ENCODE results near the gene FAM210A. TPM values are rescaled to one million over a fixed set of nuclear protein-coding genes. Genes with fewer than 3 reads are reported as not detected.

The FAM210A gene
- total and polyA plus RNA-seq, 2 donors (not counting 1 experiment from before 2014, with no cell fraction given) = 4.2 to 11.4 TPM

DNA sequence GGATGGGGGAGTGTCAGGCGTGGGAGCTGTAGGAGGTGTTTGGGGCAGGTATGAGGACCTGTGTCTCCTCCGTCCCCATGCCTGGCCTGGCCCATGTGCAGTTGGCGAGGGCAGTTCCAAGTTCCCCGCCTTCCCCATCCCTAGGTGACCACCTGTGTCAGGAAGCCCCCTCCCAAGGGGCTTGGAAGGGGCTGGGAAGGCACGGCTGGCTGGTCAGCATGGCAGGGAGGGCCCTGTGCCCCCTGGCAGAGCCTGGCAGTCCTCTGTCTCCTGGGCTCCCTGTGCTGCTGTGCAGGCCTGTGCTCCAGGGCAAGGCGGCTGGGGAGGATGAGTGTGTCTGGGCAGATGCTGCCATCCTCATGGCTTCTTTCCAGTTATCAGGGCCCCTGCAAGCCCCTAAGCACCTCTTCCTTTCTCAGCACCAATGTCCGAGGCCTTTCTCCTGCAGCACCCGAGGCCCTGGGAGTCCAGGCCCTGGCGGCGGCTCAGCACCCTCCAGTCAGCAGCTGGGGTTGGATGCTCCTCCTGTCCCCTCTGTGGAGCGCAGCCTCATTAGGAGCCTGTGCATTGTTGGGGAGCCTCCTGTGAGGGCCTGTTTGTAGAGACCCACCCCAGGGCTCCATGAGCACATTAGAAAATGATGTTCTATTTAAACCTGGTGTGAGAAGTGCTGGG lies 101.7 kb downstream of the FAM210A start:
- ATAC-seq (ENCODE audit: low read depth) (no peak), DNase-seq (no peak)
- Histone ChIP-seq H2AFZ (ENCODE audit: insufficient read depth, low read depth, low read length, poor library complexity, severe bottlenecking) (no peak overlapping the region), H3K4me3 (ENCODE audit: control extremely low read depth in 1 of 5, extremely low read depth in 1 of 5, insufficient read depth in 1 of 5, low read depth in 2 of 5, low read length in 4 of 5) (no peak overlapping the region), H3K4me1 (ENCODE audit: control insufficient read depth in 2 of 2, insufficient read depth in 2 of 2, low read length in 2 of 2) (peaks cover under 1 to 12% of the 10 kb centered on the region in 2 donors), H3K79me2 (ENCODE audit: control insufficient read depth, insufficient read depth, low read length) (peaks cover 69% of the 10 kb centered on the region), H3K4me2 (replicated peaks; ENCODE audit: low read depth, low read length, poor library complexity, severe bottlenecking) (no peak overlapping the region), H3K27me3 (replicated peaks in 1 of 4; ENCODE audit: control extremely low read depth in 1 of 4, control insufficient read depth in 3 of 4, insufficient read depth in 4 of 4, low read length in 3 of 4) (no peaks in the 10 kb centered on the region), H3K9ac (ENCODE audit: low read length) (no peak overlapping the region), H4K20me1 (ENCODE audit: control insufficient read depth, insufficient read depth, low read length, poor library complexity, severe bottlenecking) (no peaks in the 10 kb centered on the region), H3K36me3 (replicated peaks in 1 of 2; ENCODE audit: control extremely low read depth in 1 of 2, control insufficient read depth in 1 of 2, extremely low read depth in 1 of 2, insufficient read depth in 2 of 2, low read length in 1 of 2) (peaks cover 0 to 3% of the 10 kb centered on the region in 2 experiments), H3K27ac (ENCODE audit: low read length in 2 of 2) (no peak overlapping the region), H3K9me3 (ENCODE audit: control extremely low read depth in 1 of 3, control insufficient read depth in 2 of 3, insufficient read depth in 1 of 3, low read length in 2 of 3) (no peaks in the 10 kb centered on the region)
- POLR2A ChIA-PET = no interaction called here
- no peak for TF ChIP-seq EZH2 (IDR thresholded peaks at IDR 0.05; ENCODE audit: borderline replicate concordance, insufficient read depth, low read depth, low read length, poor library complexity, severe bottlenecking)
- TF ChIP-seq, protein P1, sequence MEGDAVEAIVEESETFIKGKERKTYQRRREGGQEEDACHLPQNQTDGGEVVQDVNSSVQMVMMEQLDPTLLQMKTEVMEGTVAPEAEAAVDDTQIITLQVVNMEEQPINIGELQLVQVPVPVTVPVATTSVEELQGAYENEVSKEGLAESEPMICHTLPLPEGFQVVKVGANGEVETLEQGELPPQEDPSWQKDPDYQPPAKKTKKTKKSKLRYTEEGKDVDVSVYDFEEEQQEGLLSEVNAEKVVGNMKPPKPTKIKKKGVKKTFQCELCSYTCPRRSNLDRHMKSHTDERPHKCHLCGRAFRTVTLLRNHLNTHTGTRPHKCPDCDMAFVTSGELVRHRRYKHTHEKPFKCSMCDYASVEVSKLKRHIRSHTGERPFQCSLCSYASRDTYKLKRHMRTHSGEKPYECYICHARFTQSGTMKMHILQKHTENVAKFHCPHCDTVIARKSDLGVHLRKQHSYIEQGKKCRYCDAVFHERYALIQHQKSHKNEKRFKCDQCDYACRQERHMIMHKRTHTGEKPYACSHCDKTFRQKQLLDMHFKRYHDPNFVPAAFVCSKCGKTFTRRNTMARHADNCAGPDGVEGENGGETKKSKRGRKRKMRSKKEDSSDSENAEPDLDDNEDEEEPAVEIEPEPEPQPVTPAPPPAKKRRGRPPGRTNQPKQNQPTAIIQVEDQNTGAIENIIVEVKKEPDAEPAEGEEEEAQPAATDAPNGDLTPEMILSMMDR (IDR thresholded peaks at IDR 0.05) = no peak
- peaks cover 20% of the 10 kb centered on the region for H3K4me1 Mint-ChIP-seq
- H3K4me3 Mint-ChIP-seq = no peak overlapping the region
- no peak overlapping the region for H3K27ac Mint-ChIP-seq
- intact Hi-C loops (cut with micrococcal nuclease) = no loop called here
- CTCF ChIA-PET = interaction anchor here (0.9 to 15.6 kb wide), 3 partner anchors 65 to 408 kb away, joined by 3 to 344 read pairs (median 3); no protein-coding TSS in a partner anchor
- 100% methylated on average over 9 of the region's 11 CpGs for whole genome bisulfite sequencing (ENCODE audit: insufficient coverage)
- H3K9me3 Mint-ChIP-seq (ENCODE audit: insufficient read depth) = no peaks in the 10 kb centered on the region
- no peaks in the 10 kb centered on the region for H3K27me3 Mint-ChIP-seq

DNA sequence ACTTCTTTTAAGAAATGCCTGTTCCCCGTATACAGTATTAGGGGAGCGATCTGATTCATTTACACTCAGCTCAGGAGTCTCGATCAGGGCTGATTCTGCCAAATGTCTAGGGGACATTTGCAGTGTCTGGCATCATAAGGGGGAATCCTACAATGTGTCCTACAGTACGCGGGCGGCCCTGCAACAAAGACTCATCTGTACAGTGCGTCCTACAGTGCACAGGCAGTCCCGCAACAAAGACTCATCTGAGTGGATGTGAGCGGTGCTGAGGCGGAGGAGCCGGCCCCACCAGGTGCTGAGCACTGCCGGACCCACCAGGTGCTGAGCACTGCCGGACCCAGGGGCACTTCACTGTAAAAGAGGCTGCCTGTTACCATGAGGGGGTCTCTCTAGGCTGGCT lies 102.5 kb downstream of the FAM210A start:
- Mint-ChIP-seq H3K9me3 (ENCODE audit: insufficient read depth) (no peaks in the 10 kb centered on the region), H3K4me3 (no peak overlapping the region), H3K27ac (no peak overlapping the region), H3K27me3 (no peaks in the 10 kb centered on the region), H3K4me1 (peaks cover 14% of the 10 kb centered on the region)
- 97% methylated on average over 12 of the region's 13 CpGs for WGBS (ENCODE audit: insufficient coverage)
- peaks cover 0 to 17% of the 10 kb centered on the region in 2 donors for H3K4me1 ChIP-seq (ENCODE audit: control insufficient read depth in 2 of 2, insufficient read depth in 2 of 2, low read length in 2 of 2)
- no peak overlapping the region for H3K4me3 ChIP-seq (ENCODE audit: control extremely low read depth in 1 of 5, extremely low read depth in 1 of 5, insufficient read depth in 1 of 5, low read depth in 2 of 5, low read length in 4 of 5)
- no peak for DNase-seq
- no peak for ATAC-seq (ENCODE audit: low read depth)
- intact Hi-C loops (cut with micrococcal nuclease) = no loop called here
- H3K27ac ChIP-seq (ENCODE audit: low read length in 2 of 2) = no peak overlapping the region
- POLR2A ChIA-PET = interaction anchor here (0.6 kb wide), 1 partner anchor 731 kb away, joined by 3 read pairs; no protein-coding TSS in a partner anchor
- H3K79me2 ChIP-seq (ENCODE audit: control insufficient read depth, insufficient read depth, low read length) = peaks cover 74% of the 10 kb centered on the region
- H3K4me2 ChIP-seq (replicated peaks; ENCODE audit: low read depth, low read length, poor library complexity, severe bottlenecking) = no peak overlapping the region
- no peaks in the 10 kb centered on the region for H3K9me3 ChIP-seq (ENCODE audit: control extremely low read depth in 1 of 3, control insufficient read depth in 2 of 3, insufficient read depth in 1 of 3, low read length in 2 of 3)
- CTCF ChIA-PET = interaction anchor here (0.9 to 15.6 kb wide), 2 partner anchors 64 to 75 kb away, joined by 3 to 344 read pairs; no protein-coding TSS in a partner anchor
- no peaks in the 10 kb centered on the region for H3K27me3 ChIP-seq (replicated peaks in 1 of 4; ENCODE audit: control extremely low read depth in 1 of 4, control insufficient read depth in 3 of 4, insufficient read depth in 4 of 4, low read length in 3 of 4)
- H2AFZ ChIP-seq (ENCODE audit: insufficient read depth, low read depth, low read length, poor library complexity, severe bottlenecking) = no peak overlapping the region
- no peak overlapping the region for H3K9ac ChIP-seq (ENCODE audit: low read length)
- no peaks in the 10 kb centered on the region for H4K20me1 ChIP-seq (ENCODE audit: control insufficient read depth, insufficient read depth, low read length, poor library complexity, severe bottlenecking)
- peaks cover 0 to 3% of the 10 kb centered on the region in 2 experiments for H3K36me3 ChIP-seq (replicated peaks in 1 of 2; ENCODE audit: control extremely low read depth in 1 of 2, control insufficient read depth in 1 of 2, extremely low read depth in 1 of 2, insufficient read depth in 2 of 2, low read length in 1 of 2)
- TF ChIP-seq EZH2 (IDR thresholded peaks at IDR 0.05; ENCODE audit: borderline replicate concordance, insufficient read depth, low read depth, low read length, poor library complexity, severe bottlenecking) = no peak
- TF ChIP-seq, protein P1 (IDR thresholded peaks at IDR 0.05) = no peak
